Stimulated activated CD4-positive, alpha-beta T cell treated with anti-CD3 and anti-CD28 coated beads, Interleukin-15, amount 100 ng/mL, for 1 hour (primary cell): ENCODE measurements around the gene CA5A.

ENCODE experiments used
- DNase-seq, 2 donors: peaks; one replicate each; pipeline ENCODE4 v3.0.0-alpha.2; 2020; ENCODE audit warnings: low read depth in 1 of 2, low spot score in 1 of 2

CA5A gene

DNA sequence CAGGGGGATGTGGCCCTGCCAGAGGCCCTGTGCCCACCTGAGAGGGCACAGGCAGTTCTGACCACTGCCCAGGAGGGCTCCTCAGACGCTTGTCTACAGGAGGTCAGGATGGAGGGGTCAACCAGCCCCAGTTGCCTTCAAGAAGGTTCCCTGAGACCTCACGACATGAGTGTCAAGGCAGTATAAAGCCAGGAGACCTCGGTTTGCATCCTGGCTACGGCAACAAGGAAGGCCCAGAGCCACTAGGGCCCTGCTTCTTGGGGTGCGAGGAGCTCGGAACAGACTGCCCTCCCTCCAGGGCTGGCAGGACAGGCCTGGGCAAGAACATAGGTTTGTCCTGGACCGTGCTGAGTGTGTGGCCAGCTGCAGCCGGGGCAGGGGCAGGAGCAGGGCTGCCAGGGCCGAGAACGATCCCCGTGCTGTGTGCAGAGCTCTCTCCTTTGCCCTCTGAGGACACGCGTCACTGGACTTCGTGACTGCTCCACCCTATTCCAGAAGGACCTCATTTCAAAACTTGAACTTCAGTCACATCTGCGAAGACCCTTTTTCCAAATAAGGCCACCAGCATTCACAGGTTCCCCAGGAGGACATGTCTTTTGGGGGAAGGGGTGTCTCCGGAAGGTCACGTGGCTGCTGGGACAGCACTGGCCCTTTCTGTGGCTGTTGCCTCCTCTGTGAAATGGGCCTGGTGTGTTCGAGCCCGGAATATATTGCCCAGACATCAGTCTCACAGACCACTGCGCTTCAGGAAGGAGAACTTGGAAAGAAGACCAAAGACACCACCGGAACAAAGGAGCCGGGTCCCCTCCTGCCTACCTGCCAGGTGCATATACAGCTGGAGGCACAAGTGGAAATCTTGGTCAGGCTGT is 94.8 kb downstream of the CA5A start:
- DNase-seq: no peak

DNA sequence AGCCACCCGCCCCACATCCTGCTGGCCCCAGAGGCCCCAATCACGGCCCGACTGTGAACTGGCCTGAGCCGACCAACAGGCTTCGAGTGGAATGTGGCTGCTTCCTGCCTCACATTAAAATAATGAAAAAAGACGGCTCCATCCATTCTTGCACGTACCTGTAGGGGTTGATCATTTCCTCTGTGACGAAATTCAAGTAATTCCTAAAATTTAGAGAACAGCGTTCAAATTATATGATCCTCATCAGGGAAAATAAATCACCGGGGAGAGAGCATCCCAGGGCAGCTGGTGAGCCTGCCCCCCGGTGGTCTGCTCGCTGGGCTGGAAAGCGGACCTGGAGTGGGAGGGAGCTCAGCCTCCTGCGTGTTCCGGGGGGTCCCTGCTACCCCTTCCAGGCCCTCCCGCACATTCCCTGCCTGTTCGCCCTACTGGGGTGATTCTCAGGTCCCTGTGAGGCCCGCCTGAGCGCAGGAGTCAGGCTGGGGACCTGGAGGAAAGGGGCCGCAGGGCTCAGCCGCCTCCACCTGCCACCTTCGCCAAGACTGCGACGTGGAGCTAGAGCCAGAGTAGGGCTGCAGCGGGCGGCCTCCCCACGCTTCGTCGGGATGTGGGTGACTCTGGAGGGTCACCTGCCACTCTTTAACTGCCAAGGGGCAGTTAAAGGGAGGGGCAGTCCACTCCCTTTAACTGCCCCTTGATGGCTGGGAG is 95.9 kb downstream of the CA5A start:
- DNase-seq: no peak

DNA sequence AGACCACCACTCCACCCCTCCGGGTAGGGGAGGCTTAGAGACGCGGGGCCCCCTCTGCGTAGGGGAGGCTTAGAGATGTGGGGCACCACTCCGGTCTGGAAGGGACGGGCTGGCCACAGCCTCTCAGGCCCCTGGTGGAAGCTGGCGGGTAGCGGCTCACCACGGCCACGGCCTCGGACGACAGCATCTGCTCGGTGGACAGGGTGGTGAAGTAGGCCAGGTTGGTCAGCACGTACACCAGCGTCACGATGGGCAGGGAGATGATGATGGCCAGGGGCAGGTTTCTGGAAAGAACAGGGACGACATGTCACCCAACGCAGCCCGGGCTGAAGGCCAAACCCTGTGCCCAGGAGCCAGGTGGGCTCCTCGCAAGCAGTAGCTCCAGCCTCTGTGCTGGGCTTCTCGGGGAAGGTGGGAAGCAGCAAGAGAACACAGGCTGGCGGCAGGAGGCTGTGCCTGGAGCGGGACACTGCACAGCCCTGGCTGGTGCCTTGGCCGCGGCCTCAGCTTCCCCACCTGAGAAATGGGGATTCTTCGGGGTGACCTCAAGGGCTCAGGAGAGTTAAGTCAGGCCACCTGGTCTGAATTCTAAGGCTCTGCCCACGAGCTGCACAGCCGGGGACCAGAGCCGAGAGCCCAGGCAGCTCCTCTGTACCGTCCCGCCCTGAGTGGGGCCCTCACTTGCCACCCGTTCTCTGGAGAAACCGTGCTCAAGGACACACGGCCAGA is 96.6 kb downstream of the CA5A start:
- DNase-seq: no peak

DNA sequence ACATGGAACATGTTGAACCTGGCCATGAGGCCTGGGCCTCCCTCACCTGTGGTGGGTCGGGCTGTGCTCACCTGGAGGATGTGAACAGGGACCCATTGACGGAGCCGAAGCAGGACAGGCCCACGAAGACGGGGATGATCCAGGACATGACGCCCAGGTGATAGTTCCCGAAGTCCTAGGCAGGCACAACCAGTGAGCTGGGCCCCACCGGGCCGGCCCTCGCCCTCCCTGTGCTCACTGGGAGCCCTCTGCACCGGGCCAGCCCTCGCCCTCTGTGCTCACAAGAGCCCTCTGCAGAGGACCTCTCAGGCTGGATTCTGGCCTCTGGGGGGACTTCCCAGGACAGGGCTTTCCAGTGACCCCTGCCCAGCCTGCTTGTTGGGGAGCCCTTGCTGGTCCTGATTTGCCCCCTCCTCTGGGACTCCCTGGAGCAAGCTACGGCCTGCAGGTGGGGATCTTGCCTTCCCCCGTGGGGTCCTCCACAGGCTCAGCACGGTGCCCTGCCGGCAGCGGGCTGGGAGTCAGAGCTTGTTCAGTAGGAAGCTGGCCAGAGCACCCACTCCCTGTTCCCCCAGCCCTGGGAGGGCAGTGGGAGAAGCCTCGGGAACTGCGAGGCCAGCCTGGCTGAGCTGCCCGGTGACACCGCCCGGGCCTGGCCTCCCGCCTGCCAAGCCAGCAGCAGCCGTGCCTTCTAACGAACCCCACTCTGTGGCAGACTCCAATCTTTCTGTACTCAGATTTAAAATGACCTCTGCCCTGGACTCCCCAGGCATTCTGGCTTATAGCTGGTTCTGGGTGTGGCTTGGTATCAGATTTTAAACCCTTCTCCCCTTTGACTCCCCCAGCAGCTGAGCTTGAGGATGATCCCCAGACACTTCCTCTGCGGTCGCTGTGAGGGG is 97.4 kb downstream of the CA5A start:
- no peak for DNase-seq
